ENCODE results near the gene SLC25A31. TPM values are rescaled to one million over a fixed set of nuclear protein-coding genes. Genes with fewer than 3 reads are reported as not detected.

SLC25A31 gene
- total RNA-seq, 1 donor from 2014 or later: not detected

DNA sequence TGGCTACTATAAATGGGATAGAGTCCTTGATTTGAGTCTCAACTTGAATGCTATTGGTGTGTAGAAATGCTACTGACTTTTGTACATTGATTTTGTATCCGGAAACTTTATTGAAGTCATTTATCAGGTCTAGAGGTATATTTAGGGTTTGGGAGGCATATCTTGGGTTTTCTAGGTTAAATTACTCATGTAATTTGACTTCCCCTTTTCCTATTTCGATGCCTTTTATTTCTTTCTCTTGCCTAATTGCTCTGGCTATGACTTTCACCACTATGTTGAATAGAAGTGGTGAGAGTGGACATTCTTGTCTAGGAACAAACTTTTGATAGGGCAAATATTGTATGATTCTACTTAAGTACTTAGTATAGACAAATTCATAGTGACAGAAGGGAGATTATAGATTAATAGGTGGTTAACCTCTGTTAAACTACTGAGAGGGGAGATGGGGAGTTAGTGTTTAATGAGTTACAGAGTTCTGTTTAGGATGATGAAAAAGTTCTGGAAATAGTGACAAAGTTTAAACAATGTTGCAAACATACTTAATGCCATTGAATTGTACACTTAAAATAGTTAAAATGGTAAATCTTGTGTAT lies 29.1 kb downstream of the SLC25A31 start:
- H3K4me1 ChIP-seq: no peaks in the 10 kb centered on the region
- DNase-seq: no peak
- no peak overlapping the region for H3K27ac ChIP-seq (replicated peaks)
- peaks cover 12% of the 10 kb centered on the region for H3K9me3 ChIP-seq (replicated peaks)
- no peak overlapping the region for H3K4me3 ChIP-seq
- H3K36me3 ChIP-seq: no peaks in the 10 kb centered on the region
- intact Hi-C loops (cut with micrococcal nuclease): no loop called here
- TF ChIP-seq, protein P1, sequence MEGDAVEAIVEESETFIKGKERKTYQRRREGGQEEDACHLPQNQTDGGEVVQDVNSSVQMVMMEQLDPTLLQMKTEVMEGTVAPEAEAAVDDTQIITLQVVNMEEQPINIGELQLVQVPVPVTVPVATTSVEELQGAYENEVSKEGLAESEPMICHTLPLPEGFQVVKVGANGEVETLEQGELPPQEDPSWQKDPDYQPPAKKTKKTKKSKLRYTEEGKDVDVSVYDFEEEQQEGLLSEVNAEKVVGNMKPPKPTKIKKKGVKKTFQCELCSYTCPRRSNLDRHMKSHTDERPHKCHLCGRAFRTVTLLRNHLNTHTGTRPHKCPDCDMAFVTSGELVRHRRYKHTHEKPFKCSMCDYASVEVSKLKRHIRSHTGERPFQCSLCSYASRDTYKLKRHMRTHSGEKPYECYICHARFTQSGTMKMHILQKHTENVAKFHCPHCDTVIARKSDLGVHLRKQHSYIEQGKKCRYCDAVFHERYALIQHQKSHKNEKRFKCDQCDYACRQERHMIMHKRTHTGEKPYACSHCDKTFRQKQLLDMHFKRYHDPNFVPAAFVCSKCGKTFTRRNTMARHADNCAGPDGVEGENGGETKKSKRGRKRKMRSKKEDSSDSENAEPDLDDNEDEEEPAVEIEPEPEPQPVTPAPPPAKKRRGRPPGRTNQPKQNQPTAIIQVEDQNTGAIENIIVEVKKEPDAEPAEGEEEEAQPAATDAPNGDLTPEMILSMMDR (IDR thresholded peaks at IDR 0.05; ENCODE audit: borderline replicate concordance): no peak
- no peaks in the 10 kb centered on the region for H3K27me3 ChIP-seq (ENCODE audit: low read depth)

DNA sequence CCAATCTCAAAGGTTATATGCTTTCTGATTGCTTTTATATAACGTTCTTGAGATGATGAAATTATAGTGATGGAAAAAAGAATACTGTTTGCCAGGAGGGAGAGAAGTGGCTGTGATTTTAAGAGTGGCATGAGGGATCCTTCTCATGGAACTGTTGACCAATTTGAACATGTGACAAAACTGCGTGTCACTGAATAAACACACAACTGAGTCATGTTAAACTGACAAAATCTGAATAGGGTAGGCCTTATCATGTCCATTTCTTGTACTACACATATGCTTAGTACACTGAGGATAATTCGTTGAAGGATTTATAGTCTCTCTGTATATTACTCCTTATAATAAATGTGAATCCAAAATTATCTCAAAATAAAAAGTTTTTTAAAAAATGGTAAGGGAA lies 29.7 kb downstream of the SLC25A31 start:
- Histone ChIP-seq H3K36me3 (no peaks in the 10 kb centered on the region), H3K4me1 (no peaks in the 10 kb centered on the region), H3K27ac (replicated peaks) (no peak overlapping the region), H3K27me3 (ENCODE audit: low read depth) (no peaks in the 10 kb centered on the region), H3K9me3 (replicated peaks) (peaks cover 12% of the 10 kb centered on the region), H3K4me3 (no peak overlapping the region)
- TF ChIP-seq, protein P1 (IDR thresholded peaks at IDR 0.05; ENCODE audit: borderline replicate concordance): no peak
- intact Hi-C loops (cut with micrococcal nuclease): no loop called here
- no peak for DNase-seq

DNA sequence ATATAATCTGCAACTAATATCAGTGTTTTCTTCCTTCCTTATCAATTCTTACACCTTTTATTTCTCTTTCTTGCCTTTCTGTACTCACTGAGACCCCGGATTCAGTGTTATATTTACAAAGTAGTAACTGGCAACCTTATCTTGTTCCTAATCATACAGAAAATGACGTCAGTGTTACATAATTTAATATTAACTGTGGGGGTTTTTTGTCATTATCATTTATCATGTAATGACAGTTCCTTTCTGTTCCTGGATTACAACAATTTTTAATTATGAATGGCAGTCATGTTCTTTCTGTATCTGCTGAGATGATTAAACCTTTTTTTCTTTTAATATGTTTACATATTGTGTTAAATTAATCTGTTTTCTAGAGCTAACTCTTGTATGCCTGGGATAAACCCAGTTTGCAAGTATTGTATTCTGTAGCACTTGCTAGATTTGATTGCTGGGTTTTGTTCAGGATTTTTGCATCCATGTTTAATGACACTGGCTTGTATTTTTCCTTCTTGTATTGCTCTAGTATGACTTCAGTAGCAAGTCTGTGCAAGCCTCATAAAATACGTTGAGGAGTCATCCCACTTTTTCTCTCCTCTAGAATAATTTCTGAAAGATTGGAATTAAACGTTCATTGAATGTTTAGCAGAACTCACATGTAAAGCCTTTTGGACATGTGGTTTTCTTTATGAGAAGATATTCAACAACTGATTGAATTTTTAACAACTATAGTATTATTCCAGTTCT lies 41.5 kb downstream of the SLC25A31 start:
- intact Hi-C loops (cut with micrococcal nuclease): no loop called here
- TF ChIP-seq, protein P1 (IDR thresholded peaks at IDR 0.05; ENCODE audit: borderline replicate concordance): no peak
- Histone ChIP-seq H3K27ac (replicated peaks) (no peak overlapping the region), H3K9me3 (replicated peaks) (no peaks in the 10 kb centered on the region), H3K27me3 (ENCODE audit: low read depth) (peaks cover 12% of the 10 kb centered on the region), H3K4me1 (no peaks in the 10 kb centered on the region), H3K36me3 (no peaks in the 10 kb centered on the region), H3K4me3 (no peak overlapping the region)
- DNase-seq: no peak

DNA sequence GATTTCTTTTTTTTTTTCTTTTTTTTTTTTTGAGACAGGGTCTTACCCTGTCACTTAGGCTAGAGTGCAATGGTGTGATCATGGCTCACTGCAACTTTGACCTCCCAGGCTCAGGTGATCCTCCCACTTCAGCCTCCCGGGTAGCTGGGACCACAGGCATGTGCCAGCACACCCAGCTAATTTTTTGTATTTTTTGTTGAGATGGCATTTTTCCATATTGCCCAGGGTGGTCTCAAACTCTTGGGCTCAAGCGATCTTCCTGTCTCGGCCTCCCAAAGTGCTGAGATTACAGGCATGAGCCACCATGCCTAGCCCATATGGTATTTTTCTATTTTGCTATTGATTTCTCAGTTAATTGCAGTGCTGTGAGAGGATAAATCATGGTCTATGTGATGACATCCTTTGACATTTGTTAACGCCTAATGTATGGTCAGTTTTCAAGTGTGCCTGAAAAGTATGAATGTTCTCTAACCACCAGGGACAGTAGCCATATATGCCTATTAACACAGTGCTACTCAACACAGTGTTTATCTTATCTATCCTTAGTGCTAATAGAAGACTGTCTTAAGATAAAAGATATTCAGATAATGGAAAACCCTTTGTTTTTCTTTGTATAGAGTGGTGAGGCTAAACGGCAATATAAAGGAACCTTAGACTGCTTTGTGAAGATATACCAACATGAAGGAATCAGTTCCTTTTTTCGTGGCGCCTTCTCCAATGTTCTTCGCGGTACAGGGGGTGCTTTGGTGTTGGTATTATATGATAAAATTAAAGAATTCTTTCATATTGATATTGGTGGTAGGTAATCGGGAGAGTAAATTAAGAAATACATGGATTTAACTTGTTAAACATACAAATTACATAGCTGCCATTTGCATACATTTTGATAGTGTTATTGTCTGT lies 42.8 kb downstream of the SLC25A31 start:
- intact Hi-C loops (cut with micrococcal nuclease): no loop called here
- H3K4me3 ChIP-seq: no peak overlapping the region
- no peaks in the 10 kb centered on the region for H3K36me3 ChIP-seq
- H3K27me3 ChIP-seq (ENCODE audit: low read depth): peaks cover 12% of the 10 kb centered on the region
- TF ChIP-seq, protein P1 (IDR thresholded peaks at IDR 0.05; ENCODE audit: borderline replicate concordance): no peak
- no peak overlapping the region for H3K27ac ChIP-seq (replicated peaks)
- H3K4me1 ChIP-seq: no peaks in the 10 kb centered on the region
- no peak for DNase-seq
- H3K9me3 ChIP-seq (replicated peaks): no peaks in the 10 kb centered on the region

DNA sequence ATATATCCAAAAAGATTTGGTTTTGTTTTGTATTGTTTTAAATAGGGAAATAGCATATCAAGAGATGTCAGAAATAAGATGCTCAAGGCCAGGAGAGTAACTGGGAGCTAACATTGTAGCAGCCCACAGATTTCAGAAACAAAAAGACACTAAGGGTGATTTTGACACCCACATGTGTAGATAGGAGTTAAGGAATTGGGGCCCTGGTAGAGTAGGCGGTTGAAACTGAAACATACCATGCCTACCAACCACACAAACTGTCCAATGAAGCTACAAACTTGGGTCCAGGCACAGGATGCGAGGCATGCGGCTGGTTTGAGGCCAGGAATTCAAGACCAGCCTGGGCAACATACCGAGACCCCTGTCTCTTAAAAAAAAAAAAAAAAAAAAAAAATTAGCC lies 45.6 kb downstream of the SLC25A31 start:
- Histone ChIP-seq H3K27ac (replicated peaks) (no peak overlapping the region), H3K9me3 (replicated peaks) (no peaks in the 10 kb centered on the region)

More for the DNA sequence above, 45.6 kb downstream of the SLC25A31 start:
- no peaks in the 10 kb centered on the region for H3K4me1 ChIP-seq
- H3K4me3 ChIP-seq: no peak overlapping the region
- peaks cover 12% of the 10 kb centered on the region for H3K27me3 ChIP-seq (ENCODE audit: low read depth)
- DNase-seq: no peak
- intact Hi-C loops (cut with micrococcal nuclease): no loop called here
- H3K36me3 ChIP-seq: no peaks in the 10 kb centered on the region
- TF ChIP-seq, protein P1 (IDR thresholded peaks at IDR 0.05; ENCODE audit: borderline replicate concordance): no peak
